Activated T-helper 1 cell treated with anti-CD3 and anti-CD28 coated beads, Interleukin-12 subunit alpha, Interleukin-12 subunit beta, Interleukin-2, Interleukin-4 antibody, amounts not matched to agents 30 ng/mL and 10 ng/mL and 1 ng/mL, durations not matched to agents 14 hours and 24 hours and 36 hours (primary cell): ENCODE results near the gene NOPCHAP1. TPM values are rescaled to one million over a fixed set of nuclear protein-coding genes. Genes with fewer than 3 reads are reported as not detected.
A peak's percentile ranks its signal among the peaks of the same experiment; 100 is the strongest.

Experiments
- DNase-seq: peaks from one replicate; pipeline ENCODE4 v3.0.0; 2021; ENCODE audit warnings: low spot score
- H3K27ac Mint-ChIP-seq: one replicate; pipeline ENCODE4 v1.8.0; 2021; ENCODE audit warnings: mild to moderate bottlenecking, mixed read lengths
- H3K27me3 Mint-ChIP-seq: one replicate; pipeline ENCODE4 v1.8.0; 2022; ENCODE audit warnings: mild to moderate bottlenecking, moderate library complexity, mixed read lengths; ENCODE audit not compliant: insufficient read depth
- H3K36me3 Mint-ChIP-seq: one replicate; pipeline ENCODE4 v1.8.0; 2021; ENCODE audit warnings: low read depth, mixed read lengths
- H3K4me1 Mint-ChIP-seq: one replicate; pipeline ENCODE4 v1.8.0; 2021; ENCODE audit warnings: low read depth, mixed read lengths
- H3K4me3 Mint-ChIP-seq: one replicate; pipeline ENCODE4 v1.8.0; 2021; ENCODE audit warnings: mild to moderate bottlenecking, moderate library complexity, mixed read lengths
- H3K9me3 Mint-ChIP-seq: one replicate; pipeline ENCODE4 v1.8.0; 2021; ENCODE audit warnings: mixed read lengths
- intact Hi-C: fragments of 100-400 bp; cut with micrococcal nuclease; formaldehyde crosslinking; loops from one replicate; pipeline ENCODE4 v1.15.1; 2024
- total RNA-seq: library from RNA; stranded (reverse); gene quantifications from 2 replicates; pipeline ENCODE4 v1.2.3, GENCODE V29; 2022

Gene NOPCHAP1
- total RNA-seq, 1 donor from 2014 or later: 28.0 TPM

DNA sequence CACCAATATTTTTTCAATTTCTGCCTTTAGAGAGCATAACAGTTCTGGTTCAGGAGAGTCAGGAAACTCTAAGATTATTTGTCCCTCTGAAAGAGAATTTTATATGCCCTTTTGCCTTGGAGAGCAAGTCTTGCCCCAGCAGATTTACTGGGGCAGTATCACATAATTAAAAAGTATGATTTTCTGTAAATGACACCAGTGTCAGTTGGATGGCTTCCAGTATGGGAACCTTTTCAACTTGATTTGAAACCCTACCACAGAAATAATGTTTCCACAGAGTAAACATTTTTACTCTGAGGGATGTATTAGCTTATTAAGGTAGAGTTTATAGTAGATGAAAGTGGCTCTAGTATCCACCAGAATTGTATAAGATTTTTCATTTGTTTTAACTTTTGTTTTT is 15.4 kb downstream of the NOPCHAP1 start:
- intact Hi-C loops: no loop called here
- H3K27ac Mint-ChIP-seq: no peak overlapping the region
- H3K4me1 Mint-ChIP-seq: no peaks in the 10 kb centered on the region
- H3K9me3 Mint-ChIP-seq: peaks cover 36% of the 10 kb centered on the region
- no peak overlapping the region for H3K4me3 Mint-ChIP-seq
- no peak for DNase-seq
- H3K27me3 Mint-ChIP-seq: no peaks in the 10 kb centered on the region
- peaks cover 83% of the 10 kb centered on the region for H3K36me3 Mint-ChIP-seq

DNA sequence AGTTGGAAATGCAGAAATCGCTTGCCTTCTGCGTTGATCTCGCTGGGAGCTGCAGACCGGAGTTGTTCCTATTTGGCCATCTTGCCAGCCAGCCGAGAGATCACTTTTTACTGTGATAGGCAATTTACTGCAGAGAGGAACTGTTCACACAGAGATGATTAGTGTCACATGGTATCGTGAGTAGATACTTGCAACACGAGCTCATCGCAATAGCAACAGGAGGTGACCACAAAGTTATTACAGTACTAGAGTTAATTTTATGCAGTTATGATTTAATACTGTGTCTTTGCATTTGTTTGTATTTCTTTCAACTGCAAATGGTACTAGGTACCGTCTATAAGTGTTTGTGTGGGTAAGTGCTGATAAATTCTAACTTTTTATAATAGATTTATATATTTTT is 27.8 kb downstream of the NOPCHAP1 start:
- Mint-ChIP-seq H3K4me1 (no peaks in the 10 kb centered on the region), H3K9me3 (peaks cover 29% of the 10 kb centered on the region), H3K27me3 (no peaks in the 10 kb centered on the region), H3K36me3 (peaks cover 44% of the 10 kb centered on the region), H3K27ac (no peak overlapping the region), H3K4me3 (no peak overlapping the region)
- intact Hi-C loops: no loop called here
- no peak for DNase-seq

DNA sequence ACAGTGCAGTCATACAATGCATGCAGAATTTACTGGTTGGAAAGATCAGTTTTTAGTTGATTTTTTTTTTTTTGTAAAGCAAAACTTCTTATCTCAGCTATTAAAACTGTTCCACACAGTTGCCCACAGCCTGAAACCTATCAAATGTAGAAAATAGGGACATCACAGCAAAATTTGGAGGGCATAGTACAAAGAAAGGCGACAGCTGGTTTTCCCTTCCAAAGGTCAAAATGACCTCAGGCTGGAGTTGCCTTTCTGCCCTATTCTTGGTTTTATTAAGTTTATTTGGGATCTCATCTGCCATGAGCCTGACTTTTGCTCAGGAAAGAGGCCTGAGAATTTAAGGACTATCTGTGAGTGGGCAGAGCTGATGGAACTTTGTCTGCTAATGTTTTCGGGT is 28.5 kb downstream of the NOPCHAP1 start:
- Mint-ChIP-seq H3K4me3 (no peak overlapping the region), H3K27me3 (no peaks in the 10 kb centered on the region), H3K27ac (no peak overlapping the region), H3K9me3 (peaks cover 22% of the 10 kb centered on the region), H3K36me3 (peaks cover 37% of the 10 kb centered on the region), H3K4me1 (no peaks in the 10 kb centered on the region)
- no peak for DNase-seq
- intact Hi-C loops: no loop called here

DNA sequence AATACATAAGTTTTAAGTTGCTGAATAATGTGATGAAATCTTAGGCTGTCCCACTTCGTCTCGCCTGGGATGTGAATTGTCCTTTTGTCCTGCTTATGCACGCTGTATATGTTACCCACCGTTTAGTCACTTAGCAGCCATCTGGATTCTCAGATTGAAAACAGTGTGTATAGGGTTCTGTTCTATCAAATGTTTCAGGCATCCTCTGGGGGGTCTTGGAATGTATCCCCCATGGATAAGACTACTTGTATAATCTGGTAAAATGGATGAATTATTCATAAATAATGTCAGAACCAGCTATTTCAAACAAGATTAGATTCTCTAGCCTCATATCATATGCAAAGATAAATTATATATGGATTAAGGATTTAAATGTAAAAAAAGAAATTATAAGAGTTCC is 29.4 kb downstream of the NOPCHAP1 start:
- intact Hi-C loops: no loop called here
- Mint-ChIP-seq H3K27ac (no peak overlapping the region), H3K4me3 (no peak overlapping the region), H3K4me1 (no peaks in the 10 kb centered on the region), H3K27me3 (no peaks in the 10 kb centered on the region), H3K9me3 (peaks cover 13% of the 10 kb centered on the region), H3K36me3 (peaks cover 30% of the 10 kb centered on the region)
- DNase-seq: no peak

DNA sequence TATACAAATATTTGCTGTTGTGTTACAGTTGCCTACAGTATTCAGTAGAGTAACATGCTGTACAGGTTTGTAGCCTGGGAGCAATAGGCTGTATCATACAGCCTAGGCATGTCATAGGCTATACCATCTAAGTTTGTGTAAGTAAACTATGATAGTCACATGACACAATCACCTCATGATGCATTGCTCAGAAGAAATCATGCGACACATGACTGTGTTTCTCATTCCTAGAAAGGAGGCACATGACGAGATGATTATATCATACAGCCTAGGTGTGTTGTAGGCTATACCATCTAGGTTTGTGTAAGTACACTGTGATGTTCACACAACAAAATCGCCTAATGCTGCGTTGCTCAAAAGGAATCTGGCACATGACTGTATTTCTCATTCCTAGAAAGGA is 31.9 kb downstream of the NOPCHAP1 start:
- Mint-ChIP-seq H3K36me3 (peaks cover 18% of the 10 kb centered on the region), H3K27ac (no peak overlapping the region), H3K4me3 (no peak overlapping the region), H3K27me3 (no peaks in the 10 kb centered on the region), H3K9me3 (no peaks in the 10 kb centered on the region), H3K4me1 (no peaks in the 10 kb centered on the region)
- intact Hi-C loops: no loop called here
- DNase-seq: no peak

DNA sequence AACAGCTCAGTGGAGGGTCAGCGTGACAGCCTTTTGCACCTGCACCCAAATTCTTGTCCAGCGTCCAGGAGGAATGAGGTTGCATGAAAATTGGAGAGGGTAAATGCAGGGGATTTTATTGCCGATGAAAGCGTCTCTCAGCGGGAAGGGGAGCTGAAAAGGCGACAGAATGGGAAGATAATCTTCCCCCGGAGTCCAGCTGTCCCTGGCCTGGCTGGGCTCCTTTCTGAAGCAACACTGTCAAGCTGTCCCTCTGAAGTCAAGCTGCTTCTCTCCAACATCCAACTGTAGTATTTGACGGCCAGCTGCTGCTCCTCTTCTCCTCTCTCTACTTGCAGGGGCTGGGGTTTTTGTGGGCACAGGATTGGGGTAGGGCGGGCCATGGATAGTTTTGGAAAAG is 32.7 kb downstream of the NOPCHAP1 start:
- no peaks in the 10 kb centered on the region for H3K4me1 Mint-ChIP-seq
- no peaks in the 10 kb centered on the region for H3K27me3 Mint-ChIP-seq
- no peak overlapping the region for H3K4me3 Mint-ChIP-seq
- no peaks in the 10 kb centered on the region for H3K9me3 Mint-ChIP-seq
- H3K27ac Mint-ChIP-seq: no peak overlapping the region
- peaks cover 19% of the 10 kb centered on the region for H3K36me3 Mint-ChIP-seq
- no peak for DNase-seq
- intact Hi-C loops: no loop called here

DNA sequence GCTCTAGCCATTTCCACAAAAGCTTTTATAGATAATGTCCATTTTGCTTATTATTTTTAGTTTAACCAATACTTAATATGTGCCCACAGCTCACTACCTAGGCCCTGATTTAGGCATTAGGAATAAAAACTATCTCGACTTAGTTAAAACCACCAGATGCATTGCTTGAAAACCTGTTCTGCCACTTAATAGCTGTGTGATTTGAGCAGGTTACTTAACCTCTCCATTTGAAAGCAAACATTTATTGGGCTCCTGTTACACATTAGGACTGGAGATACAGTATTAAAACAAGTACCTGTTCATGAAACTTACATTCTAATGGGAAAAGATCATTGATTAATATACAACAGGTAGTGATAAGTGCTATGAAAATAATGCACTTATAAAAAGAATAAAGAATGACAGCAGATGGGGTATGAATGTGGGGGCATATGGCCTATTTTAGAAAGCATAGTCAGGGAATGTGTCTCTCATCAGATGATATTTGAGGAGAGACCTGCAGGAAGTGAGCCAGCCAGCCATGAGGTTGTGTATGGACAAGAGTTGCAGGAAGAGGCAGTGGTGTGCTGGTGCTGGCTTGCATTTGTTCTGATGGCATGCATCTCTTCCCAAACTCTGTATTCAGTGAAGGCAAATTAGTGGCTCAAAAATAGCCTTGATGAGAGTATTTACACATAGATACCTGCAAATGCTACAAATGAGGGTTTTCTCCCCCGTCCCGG is 34.3 kb downstream of the NOPCHAP1 start:
- intact Hi-C loops: no loop called here
- no peaks in the 10 kb centered on the region for H3K9me3 Mint-ChIP-seq
- no peaks in the 10 kb centered on the region for H3K27me3 Mint-ChIP-seq
- no peaks in the 10 kb centered on the region for H3K4me1 Mint-ChIP-seq
- no peak overlapping the region for H3K4me3 Mint-ChIP-seq
- H3K36me3 Mint-ChIP-seq: peaks cover 14% of the 10 kb centered on the region
- DNase-seq: no peak
- peak overlapping the region; percentile 34 for H3K27ac Mint-ChIP-seq

DNA sequence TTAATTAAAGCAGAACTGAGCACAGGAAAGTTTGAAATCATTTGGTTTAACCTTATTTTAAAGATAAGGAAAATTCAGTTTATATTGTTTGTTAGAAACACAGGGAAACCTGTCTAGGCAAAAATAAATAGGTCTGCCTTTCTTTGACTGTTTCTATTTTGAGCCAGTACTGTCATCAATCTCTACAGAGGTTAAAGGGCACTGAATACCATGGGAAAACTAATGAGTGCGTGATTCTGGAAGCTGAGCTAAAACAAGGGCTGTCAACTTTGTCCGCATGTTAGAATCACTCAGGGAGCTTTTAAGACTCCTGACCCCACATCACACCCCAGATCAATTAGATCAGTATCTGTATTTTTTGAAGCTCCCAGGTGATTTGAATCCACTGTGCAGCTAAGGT is 38.8 kb downstream of the NOPCHAP1 start:
- intact Hi-C loops: no loop called here
- Mint-ChIP-seq H3K9me3 (no peaks in the 10 kb centered on the region), H3K27ac (no peak overlapping the region), H3K27me3 (no peaks in the 10 kb centered on the region), H3K4me3 (no peak overlapping the region), H3K36me3 (peaks cover 17% of the 10 kb centered on the region), H3K4me1 (no peaks in the 10 kb centered on the region)
- DNase-seq: no peak

DNA sequence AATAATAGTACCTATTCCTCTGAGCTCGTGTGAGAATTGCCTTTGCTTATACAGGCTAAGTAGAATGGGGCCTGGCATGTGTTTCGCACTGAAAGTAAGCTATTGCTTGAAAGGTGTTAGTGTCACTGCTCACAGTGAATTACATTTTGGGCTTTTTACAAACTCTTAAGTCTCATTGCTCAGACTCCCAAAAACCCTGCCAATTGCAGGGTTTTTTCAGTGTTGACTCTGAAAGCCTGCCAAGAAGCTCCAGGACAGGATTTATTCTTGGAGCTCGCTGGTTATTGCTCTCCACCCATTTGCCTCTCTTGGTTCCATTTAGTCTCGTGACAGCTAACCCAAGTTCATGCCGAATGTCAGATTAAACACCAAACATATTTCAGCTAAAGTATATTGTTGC is 39.8 kb downstream of the NOPCHAP1 start:
- H3K36me3 Mint-ChIP-seq: peaks cover 12% of the 10 kb centered on the region
- H3K9me3 Mint-ChIP-seq: no peaks in the 10 kb centered on the region
- H3K27ac Mint-ChIP-seq: no peak overlapping the region
- DNase-seq: no peak
- H3K4me3 Mint-ChIP-seq: no peak overlapping the region
- intact Hi-C loops: no loop called here
- peaks cover 3% of the 10 kb centered on the region for H3K4me1 Mint-ChIP-seq
- no peaks in the 10 kb centered on the region for H3K27me3 Mint-ChIP-seq

DNA sequence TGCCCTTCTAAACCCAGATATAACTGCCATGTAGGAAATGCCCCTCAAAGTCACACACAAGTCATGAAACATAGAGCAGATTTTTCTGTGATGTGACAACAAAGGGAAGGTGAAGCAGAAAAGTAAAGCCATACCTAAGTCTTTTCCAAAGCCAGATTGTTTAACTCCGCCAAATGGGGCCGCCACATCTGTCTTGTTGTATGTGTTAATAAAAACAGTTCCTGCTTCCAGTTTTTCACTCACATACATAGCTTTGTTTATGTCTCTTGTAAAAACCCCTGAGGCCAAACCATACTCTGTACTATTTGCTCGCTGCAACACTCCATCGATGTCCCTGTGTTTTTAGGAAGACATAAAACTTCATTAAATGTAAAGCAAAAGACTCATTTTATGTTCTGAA is 40.3 kb downstream of the NOPCHAP1 start:
- Mint-ChIP-seq H3K4me3 (no peak overlapping the region), H3K27me3 (no peaks in the 10 kb centered on the region), H3K4me1 (peaks cover 8% of the 10 kb centered on the region), H3K9me3 (no peaks in the 10 kb centered on the region), H3K27ac (no peak overlapping the region), H3K36me3 (peaks cover 14% of the 10 kb centered on the region)
- intact Hi-C loops: no loop called here
- DNase-seq: no peak

DNA sequence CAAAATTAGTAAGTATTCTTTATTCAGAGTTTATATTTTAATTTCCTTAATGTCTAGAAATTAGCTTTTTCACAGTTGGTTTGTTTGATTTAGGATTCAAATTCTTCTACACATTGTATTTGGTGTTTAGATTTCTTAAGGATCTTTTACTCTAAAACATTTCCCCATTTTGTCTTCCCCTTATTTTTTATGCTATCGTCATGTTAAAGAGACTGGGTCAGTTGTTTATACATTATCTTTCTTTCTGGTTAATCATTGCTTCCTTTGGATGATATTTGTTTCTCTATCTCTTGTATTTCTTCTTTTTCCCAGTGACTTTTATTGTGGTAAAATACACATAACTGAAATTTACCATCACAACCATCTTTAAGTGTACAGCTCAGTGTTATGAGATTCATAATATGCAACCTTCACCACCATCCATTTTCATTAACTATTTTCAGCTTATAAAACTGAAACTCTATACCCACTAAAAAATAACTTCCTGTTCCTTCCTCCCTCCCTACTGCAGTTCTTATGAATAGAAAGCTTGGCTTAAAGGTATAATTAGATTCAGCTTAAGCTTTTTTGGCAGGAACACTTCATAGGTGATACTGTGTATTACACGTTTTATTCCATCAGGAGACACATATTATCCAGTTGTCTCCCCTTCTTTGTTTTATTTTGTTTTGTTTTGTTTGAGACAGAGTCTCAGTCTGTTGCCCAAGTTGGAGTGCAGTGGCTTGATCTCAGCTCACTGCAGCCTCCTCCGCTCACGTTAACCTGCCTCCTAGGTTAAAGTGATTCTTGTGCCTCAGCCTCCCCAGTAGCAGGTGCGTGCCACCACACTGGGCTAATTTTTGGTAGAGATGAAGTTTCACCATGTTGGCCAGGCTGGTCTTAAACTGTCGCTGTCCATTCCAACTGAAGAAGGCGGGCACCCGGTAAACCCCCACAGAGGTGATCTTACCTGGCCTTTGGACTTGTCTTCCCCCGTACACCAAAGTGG is 45.0 kb downstream of the NOPCHAP1 start:
- Mint-ChIP-seq H3K9me3 (no peaks in the 10 kb centered on the region), H3K4me1 (peaks cover 33% of the 10 kb centered on the region), H3K27ac (peak overlapping the region; percentile 42), H3K27me3 (no peaks in the 10 kb centered on the region), H3K36me3 (peaks cover 11% of the 10 kb centered on the region), H3K4me3 (no peak overlapping the region)
- DNase-seq: no peak
- intact Hi-C loops: loop anchor here (5.0 kb wide), 1 partner anchor 44 kb away; the partner anchor contains the start of gene NOPCHAP1

DNA sequence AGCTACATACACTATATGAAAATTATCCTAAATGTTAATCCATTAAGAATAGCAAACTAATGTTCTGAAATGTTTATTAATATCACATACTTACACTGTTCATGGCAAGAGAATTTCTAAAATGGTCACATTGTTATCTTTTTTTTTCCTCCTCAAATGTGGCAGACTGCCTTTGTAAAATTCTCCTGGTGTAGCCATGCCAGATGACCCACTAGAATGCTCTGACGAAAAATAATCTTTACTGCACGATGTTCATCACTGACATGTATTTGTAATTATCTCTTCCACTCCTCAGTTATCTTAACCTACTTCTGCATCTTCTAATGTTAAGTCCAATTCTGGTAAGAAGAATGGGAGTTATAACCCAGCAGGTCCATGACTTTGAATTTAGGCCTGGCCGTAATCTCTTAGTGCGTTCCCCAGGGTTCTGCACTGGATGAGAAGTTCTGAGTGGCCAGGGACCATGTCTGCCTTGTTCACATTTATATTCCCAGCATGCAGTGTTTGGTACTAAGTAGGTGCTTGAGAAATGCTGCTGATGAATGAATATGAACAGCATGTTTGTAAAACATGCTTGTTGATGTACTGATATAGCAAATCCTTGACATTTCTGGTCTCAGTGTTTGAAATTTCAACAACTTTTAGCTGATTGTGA is 46.7 kb downstream of the NOPCHAP1 start:
- no peaks in the 10 kb centered on the region for H3K9me3 Mint-ChIP-seq
- intact Hi-C loops: loop anchor here (5.0 kb wide), 1 partner anchor 46 kb away; the partner anchor contains the start of gene NOPCHAP1
- H3K4me3 Mint-ChIP-seq: no peak overlapping the region

DNA sequence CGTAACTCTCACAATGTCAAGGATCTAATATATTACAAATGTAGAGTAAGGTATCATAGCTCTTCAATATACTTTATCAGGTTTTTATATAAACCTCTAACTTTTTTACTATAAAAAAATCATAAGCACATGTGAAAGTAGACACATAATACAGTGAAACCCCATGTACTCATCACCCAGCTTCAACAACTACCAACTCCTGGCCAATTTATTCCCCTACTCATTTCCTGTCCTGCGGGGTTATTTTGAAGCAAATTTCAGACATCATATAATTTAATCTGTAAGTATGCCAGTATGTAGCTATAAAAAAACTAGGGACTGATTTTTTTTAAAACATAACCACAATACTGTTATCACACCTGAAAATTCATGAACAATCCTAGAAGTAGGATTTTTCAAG is 47.7 kb downstream of the NOPCHAP1 start:
- no peak overlapping the region for H3K27ac Mint-ChIP-seq
- no peaks in the 10 kb centered on the region for H3K9me3 Mint-ChIP-seq
- intact Hi-C loops: loop anchor here (5.0 kb wide), 1 partner anchor 47 kb away; the partner anchor contains the start of gene NOPCHAP1
- no peaks in the 10 kb centered on the region for H3K27me3 Mint-ChIP-seq
- H3K4me3 Mint-ChIP-seq: no peak overlapping the region
- no peak for DNase-seq
- H3K4me1 Mint-ChIP-seq: peaks cover 49% of the 10 kb centered on the region
- H3K36me3 Mint-ChIP-seq: peaks cover 8% of the 10 kb centered on the region

More for the DNA sequence above, 46.7 kb downstream of the NOPCHAP1 start:
- Mint-ChIP-seq H3K36me3 (peaks cover 8% of the 10 kb centered on the region), H3K27ac (no peak overlapping the region), H3K4me1 (peaks cover 43% of the 10 kb centered on the region), H3K27me3 (no peaks in the 10 kb centered on the region)
- DNase-seq: no peak
